ENCODE results near the gene ZNF423. TPM values are rescaled to one million over a fixed set of nuclear protein-coding genes. Genes with fewer than 3 reads are reported as not detected.

ZNF423 gene
- total RNA-seq, 1 experiment from 2014 or later: not detected

GRCh38 chr16:49750341-49751000, 105.4 kb downstream of the ZNF423 start:
- Mint-ChIP-seq H3K27ac (ENCODE audit: unreplicated experiment) (no peak overlapping the region), H3K4me3 (ENCODE audit: low read depth, unreplicated experiment) (no peak overlapping the region), H3K27me3 (ENCODE audit: unreplicated experiment) (peaks cover 100% of the 10 kb centered on the region), H3K9me3 (ENCODE audit: low read depth, unreplicated experiment) (no peaks in the 10 kb centered on the region), H3K36me3 (ENCODE audit: insufficient read depth, unreplicated experiment) (no peaks in the 10 kb centered on the region), H3K4me1 (ENCODE audit: low read depth, unreplicated experiment) (no peaks in the 10 kb centered on the region)
- BruUV-seq (replicated peaks): no TSS peak
- CTCF ChIA-PET: no interaction called here
- no peak for DNase-seq
- intact Hi-C loops (cut with micrococcal nuclease; ENCODE audit: unreplicated experiment): no loop called here
- TF ChIP-seq CTCF (IDR thresholded peaks at IDR 0.05; ENCODE audit: unreplicated experiment): no peak

GRCh38 chr16:49749816-49750215, 106.1 kb downstream of the ZNF423 start:
- H3K4me3 Mint-ChIP-seq (ENCODE audit: low read depth, unreplicated experiment): no peak overlapping the region
- H3K4me1 Mint-ChIP-seq (ENCODE audit: low read depth, unreplicated experiment): no peaks in the 10 kb centered on the region
- no peak overlapping the region for H3K27ac Mint-ChIP-seq (ENCODE audit: unreplicated experiment)
- peaks cover 100% of the 10 kb centered on the region for H3K27me3 Mint-ChIP-seq (ENCODE audit: unreplicated experiment)
- no peaks in the 10 kb centered on the region for H3K9me3 Mint-ChIP-seq (ENCODE audit: low read depth, unreplicated experiment)
- intact Hi-C loops (cut with micrococcal nuclease; ENCODE audit: unreplicated experiment): no loop called here
- DNase-seq: no peak
- CTCF ChIA-PET: no interaction called here
- H3K36me3 Mint-ChIP-seq (ENCODE audit: insufficient read depth, unreplicated experiment): no peaks in the 10 kb centered on the region
- no peak for TF ChIP-seq CTCF (IDR thresholded peaks at IDR 0.05; ENCODE audit: unreplicated experiment)
- no TSS peak for BruUV-seq (replicated peaks)

DNA sequence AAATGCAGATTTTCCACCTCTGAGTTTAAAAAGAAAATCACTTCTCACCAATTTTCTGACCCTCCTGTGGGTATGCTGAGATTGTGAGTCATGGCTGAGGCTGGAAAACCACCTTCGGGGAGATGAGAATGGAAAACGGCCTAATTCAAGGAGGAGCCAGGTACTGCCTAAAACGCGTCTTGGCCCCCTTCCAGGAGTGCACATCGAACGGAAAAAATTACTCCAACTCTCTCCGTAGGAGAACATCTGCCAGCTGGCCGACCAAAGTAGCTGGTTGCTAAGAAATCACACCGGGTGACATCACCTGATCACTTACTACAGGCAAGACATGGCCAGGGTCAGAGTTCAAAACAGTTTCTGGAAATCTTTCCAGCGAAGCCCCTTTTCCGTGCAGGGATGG, 107.6 kb downstream of the ZNF423 start:
- H3K36me3 Mint-ChIP-seq (ENCODE audit: insufficient read depth, unreplicated experiment): no peaks in the 10 kb centered on the region
- peaks cover 100% of the 10 kb centered on the region for H3K27me3 Mint-ChIP-seq (ENCODE audit: unreplicated experiment)
- CTCF ChIA-PET: no interaction called here
- no peak for TF ChIP-seq CTCF (IDR thresholded peaks at IDR 0.05; ENCODE audit: unreplicated experiment)
- H3K4me1 Mint-ChIP-seq (ENCODE audit: low read depth, unreplicated experiment): no peaks in the 10 kb centered on the region
- H3K4me3 Mint-ChIP-seq (ENCODE audit: low read depth, unreplicated experiment): no peak overlapping the region
- no peak for DNase-seq
- intact Hi-C loops (cut with micrococcal nuclease; ENCODE audit: unreplicated experiment): no loop called here
- H3K27ac Mint-ChIP-seq (ENCODE audit: unreplicated experiment): no peak overlapping the region
- no peaks in the 10 kb centered on the region for H3K9me3 Mint-ChIP-seq (ENCODE audit: low read depth, unreplicated experiment)
- no TSS peak for BruUV-seq (replicated peaks)

DNA sequence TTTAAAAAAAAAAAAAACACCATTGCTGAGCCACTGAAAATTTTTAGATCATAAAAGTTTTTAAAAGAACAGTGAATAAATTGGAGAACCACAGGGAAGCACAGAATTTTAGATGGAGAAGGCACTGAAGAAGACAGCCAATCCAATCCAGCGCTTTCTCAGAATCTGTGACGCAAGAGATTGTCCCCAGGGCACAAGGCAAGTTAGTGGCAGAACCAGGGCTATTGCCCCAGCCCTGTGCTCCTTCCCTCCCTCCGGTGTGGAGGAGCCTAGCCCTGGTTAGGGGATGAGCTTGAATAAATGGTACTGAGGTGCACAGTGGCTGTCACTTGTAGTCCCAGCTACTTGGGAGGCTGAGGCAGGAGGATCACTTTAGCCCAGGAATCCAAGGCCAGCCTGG, 108.3 kb downstream of the ZNF423 start:
- Mint-ChIP-seq H3K27me3 (ENCODE audit: unreplicated experiment) (peaks cover 100% of the 10 kb centered on the region), H3K4me3 (ENCODE audit: low read depth, unreplicated experiment) (no peak overlapping the region), H3K27ac (ENCODE audit: unreplicated experiment) (no peak overlapping the region), H3K36me3 (ENCODE audit: insufficient read depth, unreplicated experiment) (peaks cover 3% of the 10 kb centered on the region), H3K9me3 (ENCODE audit: low read depth, unreplicated experiment) (no peaks in the 10 kb centered on the region), H3K4me1 (ENCODE audit: low read depth, unreplicated experiment) (no peaks in the 10 kb centered on the region)
- no peak for TF ChIP-seq CTCF (IDR thresholded peaks at IDR 0.05; ENCODE audit: unreplicated experiment)
- intact Hi-C loops (cut with micrococcal nuclease; ENCODE audit: unreplicated experiment): no loop called here
- BruUV-seq (replicated peaks): no TSS peak
- CTCF ChIA-PET: no interaction called here
- DNase-seq: no peak

Data from Calu3 (cell line).